ENCODE measurements around the gene VSIR.

DNA sequence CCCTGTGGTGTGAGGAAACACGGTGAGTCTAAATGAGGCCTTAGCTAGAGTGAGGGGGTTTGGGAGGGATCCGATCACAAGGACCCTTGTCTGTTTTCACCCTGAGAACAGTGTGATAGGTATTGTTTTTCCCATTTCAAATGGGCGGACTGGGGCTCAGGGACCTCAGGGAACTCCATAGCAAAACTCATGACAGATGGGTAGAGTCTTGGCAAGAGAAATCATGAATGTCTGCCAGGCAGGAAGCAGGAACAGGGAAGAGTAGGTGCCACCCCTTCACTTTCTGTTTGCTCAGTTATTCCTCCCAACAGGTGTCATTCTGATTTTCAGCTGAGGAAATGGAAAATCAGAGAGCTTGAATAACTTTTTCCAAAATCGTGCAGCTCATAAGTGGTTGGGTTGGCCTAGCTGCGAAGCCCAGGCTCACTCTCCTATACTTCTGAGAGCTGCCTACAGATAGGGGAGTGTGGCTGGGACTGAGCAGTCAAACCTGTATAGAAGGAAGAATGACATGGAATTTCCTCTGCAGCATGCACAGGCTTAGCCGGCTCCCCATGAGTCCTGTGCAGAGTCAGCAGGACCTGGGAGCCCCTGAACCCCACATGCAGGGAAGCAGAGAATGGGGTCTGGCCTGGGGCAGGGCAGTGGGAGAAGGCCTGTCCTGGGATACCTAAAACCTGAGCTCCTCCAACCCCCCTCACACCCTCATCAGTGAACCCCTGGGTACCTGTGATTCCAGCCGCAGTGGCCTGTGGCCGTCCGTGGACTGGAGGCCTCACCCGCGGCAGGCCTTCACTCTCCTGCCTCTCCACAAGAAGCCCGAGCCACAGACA, 36.1 kb downstream of the VSIR start:
- no peak for TF ChIP-seq CTCF (IDR thresholded peaks at IDR 0.05)
- no peak for TF ChIP-seq POLR2A (IDR thresholded peaks at IDR 0.05)
